Heart right ventricle (tissue), 16 donors: ENCODE measurements around the gene FGF1. TPM values are rescaled to one million over a fixed set of nuclear protein-coding genes. Genes with fewer than 3 reads are reported as not detected.

Source experiments
- ATAC-seq, 8 donors: fragments of 200-7000 bp; cut with Tn5 transposase; one replicate each; pipeline ENCODE4 v1.9.1; 2020; ENCODE audit warnings: mild to moderate bottlenecking in 8 of 8, moderate library complexity in 8 of 8, moderate number of reproducible peaks in 1 of 8
- DNase-seq, 2 donors: peaks; one replicate each; pipeline ENCODE4 v3.0.0-alpha.2; 2020
- H3K27ac ChIP-seq, 10 donors: fragments of 200-600 bp; sonication (generic) in 2 of 10; one replicate each; pipeline versions ENCODE4 v1.5.0 to v1.8.0; 2020 to 2022; ENCODE audit warnings: mild to moderate bottlenecking in 3 of 10
- H3K27me3 ChIP-seq, 7 donors: fragments of 200-600 bp; one replicate each; pipeline ENCODE4 v1.8.0; 2021 to 2022; ENCODE audit warnings: mild to moderate bottlenecking in 2 of 7
- H3K36me3 ChIP-seq, 9 donors: fragments of 200-600 bp; sonication (generic) in 1 of 9; one replicate each; pipeline versions ENCODE4 v1.5.0 to v1.8.0; 2020 to 2022; ENCODE audit warnings: mild to moderate bottlenecking in 2 of 9
- H3K4me1 ChIP-seq, 9 donors: fragments of 200-600 bp; sonication (generic) in 1 of 9; one replicate each; pipeline versions ENCODE4 v1.5.0 to v1.8.0; 2020 to 2022; ENCODE audit warnings: mild to moderate bottlenecking in 4 of 9
- H3K4me3 ChIP-seq, 10 donors: fragments of 200-600 bp; sonication (generic) in 2 of 10; one replicate each; pipeline versions ENCODE4 v1.5.0 to v1.8.0; 2020 to 2022; ENCODE audit warnings: mild to moderate bottlenecking in 7 of 10, moderate library complexity in 2 of 10
- H3K9me3 ChIP-seq, 11 donors: fragments of 200-600 bp in 10 of 11; sonication (generic) in 2 of 11; one replicate each; pipeline versions ENCODE4 v1.5.0 to v1.8.0; 2013 to 2022; ENCODE audit warnings: mild to moderate bottlenecking in 2 of 11, control low read depth in 1 of 11, moderate library complexity in 1 of 11
- WGBS, 2 donors: extraction: QIAGEN DNeasy Blood & Tissue Kit; methylation state at CpG; one replicate each; pipeline ENCODE4 v1.1.7; 2013; ENCODE audit warnings: inconsistent platforms in 1 of 2; 5-methylcytosine and 5-hydroxymethylcytosine counted together
- intact Hi-C, 10 donors: fragments of 100-400 bp; cut with DNase I; formaldehyde crosslinking; loops; one replicate each; pipeline versions ENCODE4 v1.11.1 to v1.14.2; 2022
- polyA plus RNA-seq, 2 donors: library from polyadenylated mRNA; stranded (reverse); fragments of 200-250 nt; gene quantifications; one replicate each; pipeline ENCODE4 v1.2.3, GENCODE V29; 2013
- total RNA-seq, 10 donors: library from RNA; stranded (reverse); fragmentation: NEBNext Ultra II Directional in 3 of 10; extraction: Animal tissue kit (Norgen Biotek cat#: 25700) in 3 of 10; gene quantifications; one replicate each; pipeline versions ENCODE4 v1.2.1 to v1.2.4, GENCODE V29; 2021 to 2023
- TF ChIP-seq, protein P1 (sequence below), 9 donors: fragments of 200-600 bp; sonication (generic) in 2 of 9; IDR thresholded peaks; one replicate each; pipeline versions ENCODE4 v1.5.0 to v1.8.0; 2021 to 2022; ENCODE audit warnings: antibody characterized with exemption in 9 of 9, mild to moderate bottlenecking in 5 of 9, moderate library complexity in 1 of 9
- donor health status: Arrhythmogenic right ventricular cardiomyopathy.
- donor health status: ischemic (EF 13 %, LVEDD 7.1; RV severe dilation, severe dysfunction).
- donor health status: healthy with polysubstance abuse.
- donor health status: DM: no; HTN: yes; CAD: no.
- donor health status: DM: no; HTN: no; CAD: no.
- donor health status: ischemic (EF 25% LVEDD 6.9; RV normal size, moderate dysfunction).
- donor health status: ischemic (EF 25% LVEDD 5.7; RV mildly dilated, moderate dysfunction).
- donor health status: healthy.
- donor health status: DM: yes; HTN: yes; CAD: no.
- donor health status: Ischemic cardiomyopathy.
- donor health status: ischemic (EF 35%, LVEDD 5.7; RV mildly dilated, moderate dysfunction).
- donor health status: nonischemic (EF 11% LVEDD 7.7; RV severe dilation, severe dysfunction).
- donor health status: DM: yes; HTN: yes; CAD: no.
- donor health status: PGD.
- donor health status: ischemic (EF 29% LVEDD 5.4; RV normal size, mild dysfunction).
- donor health status: nonischemic (EF 23%, LVEDD 6.1; RV moderate dilation, normal function).

The FGF1 gene
- total and polyA plus RNA-seq, 12 donors: 5.1 to 110 (median 53.7) TPM

DNA sequence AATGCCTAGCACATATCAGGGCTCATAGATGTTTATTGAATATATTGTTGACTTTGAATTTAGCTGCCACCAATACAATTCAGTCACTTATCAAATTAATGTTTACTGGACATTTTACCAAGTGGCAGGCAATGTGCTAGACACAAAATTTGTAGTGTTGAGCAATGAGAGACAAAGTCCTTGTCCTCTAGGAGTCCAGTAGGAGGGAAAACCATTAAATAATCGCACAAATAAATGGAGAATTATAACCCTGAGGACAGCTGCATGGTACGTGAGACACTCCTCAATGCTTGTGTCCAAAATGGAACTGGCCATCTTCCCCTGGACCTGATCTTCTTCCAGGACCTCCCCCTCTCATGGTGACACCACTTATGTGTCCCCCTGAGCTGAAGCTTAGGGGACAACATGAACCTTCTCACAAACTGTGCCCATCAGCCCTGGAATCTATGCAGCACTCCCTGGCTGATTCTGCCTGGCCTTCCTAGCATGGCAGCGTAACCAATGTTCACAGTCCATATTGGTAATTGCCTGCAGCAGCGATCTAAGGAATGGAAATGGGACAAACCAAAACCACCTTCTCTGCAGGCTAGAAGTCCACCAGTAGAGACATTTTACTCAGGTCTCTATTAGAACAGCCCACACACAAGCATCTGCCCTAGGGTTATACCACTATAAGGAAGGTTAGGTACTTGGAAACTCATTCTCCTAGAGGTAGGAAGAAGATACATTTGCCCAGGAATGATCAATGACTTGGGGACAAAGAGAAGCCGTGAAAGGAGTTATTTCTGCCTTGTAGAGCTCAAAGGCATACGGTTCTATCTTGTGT is 75.5 kb downstream of the FGF1 start:
- Histone ChIP-seq H3K27me3 (peaks cover 0 to 3% (median 0%) of the 10 kb centered on the region in 7 donors), H3K4me3 (no peak overlapping the region), H3K36me3 (peaks cover 0 to 9% (median 0%) of the 10 kb centered on the region in 9 donors), H3K9me3 (no peaks in the 10 kb centered on the region), H3K27ac (peak overlapping the region in 1 of 10 donors; percentile 5), H3K4me1 (peaks cover 0 to 45% (median 8%) of the 10 kb centered on the region in 9 donors)
- intact Hi-C loops: loop anchor here (1.0 to 5.0 kb wide), 11 partner anchors 37 to 277 kb away; no protein-coding TSS in a partner anchor
- TF ChIP-seq, protein P1, sequence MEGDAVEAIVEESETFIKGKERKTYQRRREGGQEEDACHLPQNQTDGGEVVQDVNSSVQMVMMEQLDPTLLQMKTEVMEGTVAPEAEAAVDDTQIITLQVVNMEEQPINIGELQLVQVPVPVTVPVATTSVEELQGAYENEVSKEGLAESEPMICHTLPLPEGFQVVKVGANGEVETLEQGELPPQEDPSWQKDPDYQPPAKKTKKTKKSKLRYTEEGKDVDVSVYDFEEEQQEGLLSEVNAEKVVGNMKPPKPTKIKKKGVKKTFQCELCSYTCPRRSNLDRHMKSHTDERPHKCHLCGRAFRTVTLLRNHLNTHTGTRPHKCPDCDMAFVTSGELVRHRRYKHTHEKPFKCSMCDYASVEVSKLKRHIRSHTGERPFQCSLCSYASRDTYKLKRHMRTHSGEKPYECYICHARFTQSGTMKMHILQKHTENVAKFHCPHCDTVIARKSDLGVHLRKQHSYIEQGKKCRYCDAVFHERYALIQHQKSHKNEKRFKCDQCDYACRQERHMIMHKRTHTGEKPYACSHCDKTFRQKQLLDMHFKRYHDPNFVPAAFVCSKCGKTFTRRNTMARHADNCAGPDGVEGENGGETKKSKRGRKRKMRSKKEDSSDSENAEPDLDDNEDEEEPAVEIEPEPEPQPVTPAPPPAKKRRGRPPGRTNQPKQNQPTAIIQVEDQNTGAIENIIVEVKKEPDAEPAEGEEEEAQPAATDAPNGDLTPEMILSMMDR (IDR thresholded peaks at IDR 0.05): no peak
- DNase-seq (no peak), ATAC-seq (no peak)
- 80 to 88% methylated on average over 6 of the region's 6 CpGs for WGBS, 2 donors

- TF ChIP-seq, protein P1 (IDR thresholded peaks at IDR 0.05): no peak
- no peak for DNase-seq
- Histone ChIP-seq H3K9me3 (no peaks in the 10 kb centered on the region), H3K27ac (no peak overlapping the region), H3K36me3 (peaks cover 0 to 9% (median 0%) of the 10 kb centered on the region in 9 donors), H3K27me3 (peaks cover 0 to 3% (median 0%) of the 10 kb centered on the region in 7 donors), H3K4me1 (peaks cover 0 to 44% (median 7%) of the 10 kb centered on the region in 9 donors), H3K4me3 (no peak overlapping the region)
- WGBS, 2 donors: 78 to 80% methylated on average over 6 of the region's 6 CpGs
- ATAC-seq: no peak
- intact Hi-C loops: no loop called here
These were observed 76.7 kb downstream of the FGF1 start for GRCh38 chr5:142609142-142609541.

DNA sequence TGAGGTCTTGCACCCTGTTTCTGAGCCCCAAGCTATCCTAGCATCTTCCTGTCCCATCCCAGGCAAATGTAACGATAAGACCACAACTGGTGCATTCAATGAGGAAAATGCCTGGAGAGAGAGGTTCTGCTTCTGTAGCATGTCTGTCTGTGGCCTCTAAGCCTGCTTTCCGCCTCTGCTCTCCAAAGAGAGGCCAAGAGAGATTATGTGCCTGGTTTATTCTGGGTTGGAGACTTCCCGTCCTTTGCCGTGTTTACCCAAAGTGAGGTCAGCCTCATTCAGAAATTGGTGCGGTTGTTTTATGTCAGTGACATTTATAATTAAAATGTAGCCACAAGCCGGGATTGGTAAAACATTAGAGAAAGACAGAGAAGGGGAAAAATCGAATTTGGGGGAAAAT is 77.8 kb downstream of the FGF1 start:
- Histone ChIP-seq H3K27ac (peak overlapping the region in 3 of 10 donors; percentile 2 to 24 (median 13)), H3K9me3 (no peaks in the 10 kb centered on the region), H3K27me3 (peaks cover 0 to 3% (median 0%) of the 10 kb centered on the region in 7 donors), H3K4me1 (peaks cover 0 to 45% (median 8%) of the 10 kb centered on the region in 9 donors), H3K36me3 (peaks cover 0 to 9% (median 0%) of the 10 kb centered on the region in 9 donors), H3K4me3 (no peak overlapping the region)
- ATAC-seq (peak in 1 of 8 donors; percentile 54), DNase-seq (no peak)
- WGBS, 2 donors: 75 to 87% methylated on average over 7 of the region's 7 CpGs
- TF ChIP-seq, protein P1 (IDR thresholded peaks at IDR 0.05): no peak
- intact Hi-C loops: no loop called here

DNA sequence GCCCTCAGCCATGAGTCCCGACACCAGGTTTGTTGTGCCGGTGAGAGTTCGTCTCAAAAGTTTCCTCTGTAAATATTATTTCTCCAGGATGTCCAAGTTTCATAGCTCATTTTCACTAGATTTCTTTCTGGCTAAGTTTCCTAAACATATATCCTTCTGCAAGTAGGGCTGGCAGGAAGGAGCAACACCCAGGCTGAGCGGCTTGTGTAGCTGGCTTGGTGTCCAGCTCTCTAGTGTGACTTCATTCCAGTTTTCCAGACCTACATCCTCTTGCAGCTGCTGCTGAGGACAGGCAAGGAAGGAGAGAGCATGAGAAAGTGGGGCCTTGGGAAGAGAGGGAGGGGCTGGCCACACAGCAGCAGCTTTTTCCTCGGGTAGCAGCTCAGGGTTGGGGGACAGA is 80.3 kb downstream of the FGF1 start:
- Histone ChIP-seq H3K36me3 (peaks cover 0 to 4% (median 0%) of the 10 kb centered on the region in 9 donors), H3K27me3 (peaks cover 0 to 3% (median 0%) of the 10 kb centered on the region in 7 donors), H3K27ac (peak overlapping the region in 6 of 10 donors; percentile 8 to 56 (median 40)), H3K4me1 (peaks cover 3 to 56% (median 19%) of the 10 kb centered on the region in 9 donors), H3K4me3 (no peak overlapping the region), H3K9me3 (no peaks in the 10 kb centered on the region)
- ATAC-seq (peak in 6 of 8 donors; percentile 43 to 69 (median 64)), DNase-seq (peak in 1 of 2 donors; percentile 47)
- TF ChIP-seq, protein P1 (IDR thresholded peaks at IDR 0.05): no peak
- 40 to 53% methylated on average over 5 of the region's 5 CpGs for WGBS, 2 donors
- intact Hi-C loops: no loop called here
